ENCODE measurements around the gene APMAP.

The APMAP gene

GRCh38 chr20:24986436-24987015 is 6.0 kb downstream of the APMAP start:
- TF ChIP-seq, protein P1, sequence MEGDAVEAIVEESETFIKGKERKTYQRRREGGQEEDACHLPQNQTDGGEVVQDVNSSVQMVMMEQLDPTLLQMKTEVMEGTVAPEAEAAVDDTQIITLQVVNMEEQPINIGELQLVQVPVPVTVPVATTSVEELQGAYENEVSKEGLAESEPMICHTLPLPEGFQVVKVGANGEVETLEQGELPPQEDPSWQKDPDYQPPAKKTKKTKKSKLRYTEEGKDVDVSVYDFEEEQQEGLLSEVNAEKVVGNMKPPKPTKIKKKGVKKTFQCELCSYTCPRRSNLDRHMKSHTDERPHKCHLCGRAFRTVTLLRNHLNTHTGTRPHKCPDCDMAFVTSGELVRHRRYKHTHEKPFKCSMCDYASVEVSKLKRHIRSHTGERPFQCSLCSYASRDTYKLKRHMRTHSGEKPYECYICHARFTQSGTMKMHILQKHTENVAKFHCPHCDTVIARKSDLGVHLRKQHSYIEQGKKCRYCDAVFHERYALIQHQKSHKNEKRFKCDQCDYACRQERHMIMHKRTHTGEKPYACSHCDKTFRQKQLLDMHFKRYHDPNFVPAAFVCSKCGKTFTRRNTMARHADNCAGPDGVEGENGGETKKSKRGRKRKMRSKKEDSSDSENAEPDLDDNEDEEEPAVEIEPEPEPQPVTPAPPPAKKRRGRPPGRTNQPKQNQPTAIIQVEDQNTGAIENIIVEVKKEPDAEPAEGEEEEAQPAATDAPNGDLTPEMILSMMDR (IDR thresholded peaks at IDR 0.05; ENCODE audit: insufficient read depth, missing control alignments), result no peak
- DNase-seq (ENCODE audit: insufficient read length, low spot score) (no peak), FAIRE-seq (no peak)

- TF ChIP-seq, protein P1 (IDR thresholded peaks at IDR 0.05; ENCODE audit: insufficient read depth, missing control alignments), result no peak
- no peak for DNase-seq (ENCODE audit: insufficient read length, low spot score)
- no peak for FAIRE-seq
Observed at GRCh38 chr20:24985802-24986201, 6.7 kb downstream of the APMAP start.

DNA sequence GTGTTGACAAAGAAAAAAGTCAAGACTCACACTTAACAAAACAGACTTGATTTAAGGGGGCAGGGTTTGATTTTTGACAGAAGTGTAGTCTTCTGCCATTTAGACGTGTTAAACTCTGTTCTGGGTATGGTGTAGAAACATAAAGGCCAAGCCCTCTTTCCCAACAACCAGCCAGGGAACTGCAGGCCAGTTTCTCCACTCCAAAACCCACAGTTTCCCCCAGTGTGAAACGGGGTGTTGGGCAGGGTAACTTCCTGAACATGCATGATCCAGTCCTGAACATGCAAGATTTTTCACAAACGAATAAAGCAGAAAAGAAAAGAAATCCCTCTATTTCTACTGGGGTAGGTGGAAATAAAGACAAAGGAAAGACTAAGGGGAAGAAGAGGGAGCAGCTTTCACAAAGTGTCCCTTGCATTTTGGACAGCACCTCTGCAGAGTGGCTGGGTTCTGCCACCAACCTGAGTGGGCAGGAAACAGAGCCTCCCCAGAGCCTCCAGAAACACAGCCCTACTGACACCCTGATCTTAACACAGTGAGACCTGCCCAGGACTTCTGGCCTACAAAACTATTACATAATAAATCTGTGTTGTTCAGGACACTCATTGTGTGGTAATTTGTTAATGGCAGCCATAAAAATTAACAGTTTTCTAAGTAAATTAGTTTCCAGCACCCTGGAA is 7.5 kb downstream of the APMAP start:
- FAIRE-seq (no peak), DNase-seq (ENCODE audit: insufficient read length, low spot score) (no peak)
- TF ChIP-seq, protein P1 (IDR thresholded peaks at IDR 0.05; ENCODE audit: insufficient read depth, missing control alignments), result no peak

GRCh38 chr20:24983896-24984295 is 8.7 kb downstream of the APMAP start:
- TF ChIP-seq, protein P1 (IDR thresholded peaks at IDR 0.05; ENCODE audit: insufficient read depth, missing control alignments), result no peak
- FAIRE-seq, result no peak
- no peak for DNase-seq (ENCODE audit: insufficient read length, low spot score)

DNA sequence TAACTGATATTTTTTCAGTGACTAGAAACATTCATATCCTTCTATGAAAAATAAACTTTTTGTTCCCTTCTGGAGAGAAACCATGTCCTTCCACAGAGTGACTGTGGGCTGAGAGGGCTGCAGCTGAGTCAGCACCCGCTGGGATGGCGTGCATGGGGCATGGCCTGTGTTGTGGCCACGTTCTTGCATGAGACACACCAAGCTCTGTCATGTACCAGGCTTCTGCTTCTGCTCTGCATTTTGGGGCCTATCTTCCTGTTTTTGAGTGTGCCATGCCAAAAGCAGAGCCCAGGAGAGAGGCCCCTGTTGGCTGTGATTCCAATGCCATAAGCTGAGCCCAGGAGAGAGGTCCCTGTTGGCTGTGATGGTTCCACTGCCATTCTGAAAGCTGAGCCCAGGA is 10.8 kb downstream of the APMAP start:
- FAIRE-seq (no peak), DNase-seq (ENCODE audit: insufficient read length, low spot score) (no peak)
- TF ChIP-seq, protein P1 (IDR thresholded peaks at IDR 0.05; ENCODE audit: insufficient read depth, missing control alignments), result no peak

DNA sequence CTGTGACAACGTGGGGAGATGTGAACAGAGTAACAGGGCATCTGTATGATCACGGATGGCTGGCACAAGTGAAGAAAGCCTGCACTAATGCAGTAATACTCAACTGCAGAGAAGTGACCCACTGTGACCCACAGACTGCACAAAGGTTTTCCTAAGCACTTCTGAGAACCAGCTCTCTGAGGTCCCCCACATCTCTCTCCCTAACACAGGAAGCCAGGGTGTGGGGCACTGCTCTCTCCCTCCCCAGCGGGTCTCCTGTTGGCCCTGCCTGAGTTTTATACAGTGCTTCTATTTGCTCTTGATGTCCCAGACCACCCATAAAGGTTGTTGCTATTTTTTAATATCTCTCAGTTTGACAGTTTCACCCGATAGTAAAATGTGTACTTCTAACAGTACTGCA is 11.3 kb downstream of the APMAP start:
- no peak for DNase-seq (ENCODE audit: insufficient read length, low spot score)
- TF ChIP-seq, protein P1 (IDR thresholded peaks at IDR 0.05; ENCODE audit: insufficient read depth, missing control alignments), result no peak
- FAIRE-seq, result no peak
